ENCODE results near the gene SLC22A7. TPM values are rescaled to one million over a fixed set of nuclear protein-coding genes. Genes with fewer than 3 reads are reported as not detected.

SLC22A7 gene
- total RNA-seq, 1 experiment from 2014 or later: not detected

DNA sequence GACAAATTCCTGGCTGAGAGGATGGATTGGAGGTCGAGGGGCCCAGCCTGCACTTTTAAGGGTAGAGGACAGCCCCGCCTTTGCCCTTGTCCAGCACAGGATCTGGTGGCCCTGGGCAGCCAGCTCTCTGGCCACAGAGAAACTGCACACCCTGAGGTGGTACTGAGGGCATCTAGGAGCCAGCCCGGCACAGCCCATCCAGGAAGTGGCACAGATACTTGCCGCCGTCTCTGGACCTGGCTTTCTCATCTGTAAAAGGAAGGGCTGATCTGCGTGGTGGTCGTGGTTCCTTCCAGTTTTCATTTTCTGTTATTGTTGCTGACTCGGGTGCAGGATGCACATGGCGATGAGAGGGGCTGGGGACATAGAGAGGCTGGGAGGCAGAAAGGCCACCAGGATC is 16.0 kb upstream of the SLC22A7 start:
- no peak for DNase-seq (ENCODE audit: extremely low read depth, low read depth)

GRCh38 chr6:43282636-43283513 is 15.2 kb upstream of the SLC22A7 start:
- no peak for DNase-seq (ENCODE audit: extremely low read depth, low read depth)

DNA sequence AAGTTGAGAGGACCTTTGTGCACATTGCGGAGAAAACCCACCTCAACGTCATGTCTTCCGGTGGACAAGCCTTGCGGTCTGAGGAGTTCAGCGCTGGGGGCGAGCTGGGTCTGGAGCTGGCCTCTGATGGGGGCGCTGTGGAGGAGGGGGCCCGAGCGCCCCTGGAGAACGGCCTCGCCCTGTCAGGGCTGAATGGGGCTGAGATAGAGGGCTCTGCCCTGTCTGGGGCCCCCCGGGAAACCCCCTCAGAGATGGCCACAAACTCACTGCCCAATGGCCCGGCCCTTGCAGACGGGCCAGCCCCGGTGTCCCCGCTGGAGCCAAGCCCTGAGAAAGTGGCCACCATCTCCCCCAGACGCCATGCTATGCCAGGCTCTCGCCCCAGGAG is 14.6 kb upstream of the SLC22A7 start:
- DNase-seq (ENCODE audit: extremely low read depth, low read depth): no peak

DNA sequence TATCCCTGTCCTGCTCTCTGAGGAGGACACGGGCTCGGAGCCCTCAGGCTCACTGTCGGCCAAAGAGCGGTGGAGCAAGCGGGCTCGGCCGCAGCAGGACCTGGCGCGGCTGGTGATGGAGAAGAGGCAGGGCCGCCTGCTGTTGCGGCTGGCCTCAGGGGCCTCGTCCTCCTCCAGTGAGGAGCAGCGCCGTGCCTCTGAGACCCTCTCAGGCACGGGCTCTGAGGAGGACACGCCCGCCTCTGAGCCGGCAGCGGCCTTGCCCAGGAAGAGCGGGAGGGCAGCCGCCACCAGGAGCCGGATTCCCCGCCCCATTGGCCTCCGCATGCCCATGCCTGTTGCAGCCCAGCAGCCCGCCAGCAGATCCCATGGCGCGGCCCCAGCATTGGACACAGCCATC is 14.2 kb upstream of the SLC22A7 start:
- no peak for DNase-seq (ENCODE audit: extremely low read depth, low read depth)

DNA sequence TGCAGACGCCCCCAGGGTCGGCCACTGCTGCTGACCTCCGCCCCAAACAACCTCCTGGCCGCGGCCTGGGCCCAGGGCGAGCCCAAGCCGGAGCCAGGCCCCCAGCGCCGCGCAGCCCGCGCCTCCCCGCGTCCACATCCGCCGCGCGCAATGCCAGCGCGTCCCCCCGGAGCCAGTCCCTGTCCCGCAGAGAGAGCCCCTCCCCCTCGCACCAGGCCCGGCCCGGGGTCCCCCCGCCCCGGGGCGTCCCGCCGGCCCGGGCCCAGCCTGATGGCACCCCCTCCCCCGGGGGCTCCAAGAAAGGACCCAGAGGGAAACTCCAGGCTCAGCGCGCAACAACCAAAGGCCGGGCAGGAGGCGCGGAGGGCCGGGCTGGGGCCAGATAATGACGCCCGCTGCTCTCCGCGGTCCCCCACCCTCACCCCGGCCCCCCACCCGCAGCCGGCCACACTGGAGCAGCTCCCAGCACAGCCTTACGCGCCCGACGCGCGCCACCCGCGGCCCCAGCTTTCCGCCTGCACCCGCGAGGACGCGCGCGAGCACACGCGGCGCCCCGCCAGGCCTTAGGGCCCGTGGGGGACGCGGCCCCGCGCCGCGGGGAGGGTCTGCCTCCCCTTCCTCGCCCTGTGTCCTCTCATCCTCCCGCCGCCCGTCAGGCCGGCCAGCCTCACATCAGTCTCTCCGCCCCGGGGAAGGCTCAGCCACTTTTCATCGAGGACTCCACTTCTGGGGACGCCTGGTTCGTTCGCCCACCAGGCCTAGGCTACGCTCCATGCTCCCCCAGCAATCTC is 12.9 kb upstream of the SLC22A7 start:
- DNase-seq (ENCODE audit: extremely low read depth, low read depth): no peak

DNA sequence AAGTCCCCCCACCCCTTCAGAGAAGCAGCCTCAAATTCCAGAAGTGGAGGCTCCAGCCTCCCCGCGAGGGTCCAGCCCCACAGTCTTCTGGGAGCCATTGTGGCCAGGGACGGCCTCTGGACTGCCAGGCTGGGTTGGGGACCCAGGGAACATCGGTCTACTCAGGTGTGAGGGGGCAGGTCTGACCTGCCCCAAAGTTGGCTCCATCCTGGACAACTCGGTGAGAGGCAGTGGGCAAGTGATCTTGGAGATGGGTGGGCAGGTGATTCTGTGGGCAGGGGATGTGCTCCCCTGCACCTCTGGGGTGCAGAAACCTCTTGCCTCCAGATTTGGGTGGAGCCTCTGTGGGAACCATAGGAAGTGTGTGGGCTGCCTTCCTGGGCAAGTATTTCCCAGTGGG is 12.2 kb upstream of the SLC22A7 start:
- no peak for DNase-seq (ENCODE audit: extremely low read depth, low read depth)

DNA sequence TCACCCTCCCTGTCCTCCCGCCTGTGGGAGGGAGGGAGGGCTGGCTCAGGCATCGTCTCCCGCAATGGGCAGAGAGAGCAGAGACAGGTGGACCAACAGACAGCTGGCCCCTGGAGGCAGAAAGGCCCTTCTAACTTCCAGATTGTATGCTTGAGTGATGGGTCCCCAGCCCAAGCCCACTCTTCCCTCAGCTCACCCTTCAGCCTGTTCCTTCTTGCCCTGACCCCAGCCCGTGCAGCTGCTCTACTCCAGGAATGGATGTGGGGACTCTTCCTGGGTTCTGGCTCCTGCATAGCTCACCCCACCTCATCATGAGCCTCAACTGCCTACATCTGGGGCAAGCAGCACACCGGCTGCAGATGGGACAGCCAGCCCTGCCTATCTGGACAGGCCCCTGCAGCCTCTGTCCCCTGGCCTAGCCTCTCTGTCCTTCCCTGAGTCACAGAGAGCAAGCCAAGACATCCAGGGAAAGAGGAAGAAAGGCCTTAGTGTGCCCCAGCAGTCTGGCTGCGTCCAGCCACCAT is 11.5 kb upstream of the SLC22A7 start:
- no peak for DNase-seq (ENCODE audit: extremely low read depth, low read depth)

GRCh38 chr6:43286980-43287716 is 10.9 kb upstream of the SLC22A7 start:
- no peak for DNase-seq (ENCODE audit: extremely low read depth, low read depth)

DNA sequence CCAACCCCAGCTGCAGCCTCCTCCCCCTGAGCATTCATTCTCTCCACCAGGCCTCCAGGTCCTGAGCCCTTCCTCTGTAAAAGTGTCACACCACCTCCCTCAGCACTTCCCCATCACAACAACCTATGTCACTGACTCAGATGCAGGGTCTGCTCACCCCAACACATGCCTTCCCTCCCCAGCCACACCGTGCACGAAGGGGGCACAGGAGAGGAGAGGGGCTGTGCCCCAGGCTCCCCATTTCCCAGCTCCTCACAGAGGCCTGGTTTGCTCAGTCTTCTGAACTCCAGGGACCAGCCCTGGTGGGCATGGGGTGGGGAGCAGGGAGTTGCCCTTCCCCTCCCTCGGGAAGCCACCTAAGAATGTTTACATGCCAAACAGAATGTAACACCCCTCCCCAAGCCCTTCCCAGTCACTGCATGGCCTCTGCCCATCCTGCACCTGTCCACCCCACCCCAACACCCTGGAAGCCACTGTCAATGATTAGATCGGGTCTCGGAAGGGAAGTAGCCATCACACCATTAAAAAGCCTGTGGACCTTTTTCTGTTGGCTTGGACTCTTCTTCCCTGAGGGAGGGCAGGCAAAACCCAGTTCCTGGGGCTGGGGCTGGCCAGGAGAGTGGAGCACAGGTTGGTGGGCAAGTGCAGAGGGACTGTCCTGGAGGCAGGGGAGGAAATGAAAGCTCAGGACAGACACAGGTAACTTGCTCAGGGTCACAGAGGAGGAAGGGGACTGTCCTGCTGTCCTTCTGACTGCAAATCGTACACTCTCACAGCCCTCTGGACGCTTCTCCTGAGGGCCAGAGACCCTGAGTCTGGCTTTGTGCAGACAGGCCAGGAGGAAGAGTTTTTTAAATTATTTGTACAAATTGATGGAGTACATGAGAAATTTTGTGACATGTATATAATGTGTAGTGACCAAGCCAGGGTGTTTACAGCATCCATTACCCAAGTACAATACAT is 10.1 kb upstream of the SLC22A7 start:
- DNase-seq (ENCODE audit: extremely low read depth, low read depth): no peak

DNA sequence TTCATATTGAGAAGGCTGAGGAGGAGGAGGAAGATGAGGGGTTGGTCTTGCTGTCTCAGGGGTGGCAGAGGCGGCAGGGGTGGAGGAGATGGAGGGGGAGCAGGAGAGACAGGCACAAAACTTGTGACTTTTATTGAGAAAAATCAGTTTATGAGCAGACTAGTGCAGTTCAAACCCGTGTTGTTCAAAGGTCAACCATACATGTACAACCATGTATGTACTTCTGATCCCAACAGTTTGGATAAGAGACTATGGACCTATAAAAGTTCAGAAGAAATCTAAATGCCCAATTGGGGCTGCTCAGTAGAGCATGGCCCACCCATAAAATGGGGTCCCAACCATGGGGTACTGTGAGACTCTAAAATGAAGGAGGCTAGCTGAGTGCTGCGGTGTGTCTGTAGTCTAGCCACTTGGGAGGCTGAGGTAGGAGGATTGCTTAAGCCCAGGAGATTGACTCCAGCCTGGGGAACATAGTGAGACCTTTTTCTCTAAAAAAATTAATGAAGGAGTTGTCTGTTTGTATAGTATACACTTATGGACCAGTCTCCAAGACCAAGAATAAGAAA is 7.6 kb upstream of the SLC22A7 start:
- no peak for DNase-seq (ENCODE audit: extremely low read depth, low read depth)

- DNase-seq (ENCODE audit: extremely low read depth, low read depth): no peak
Observed at GRCh38 chr6:43290905-43291355, 7.1 kb upstream of the SLC22A7 start.

DNA sequence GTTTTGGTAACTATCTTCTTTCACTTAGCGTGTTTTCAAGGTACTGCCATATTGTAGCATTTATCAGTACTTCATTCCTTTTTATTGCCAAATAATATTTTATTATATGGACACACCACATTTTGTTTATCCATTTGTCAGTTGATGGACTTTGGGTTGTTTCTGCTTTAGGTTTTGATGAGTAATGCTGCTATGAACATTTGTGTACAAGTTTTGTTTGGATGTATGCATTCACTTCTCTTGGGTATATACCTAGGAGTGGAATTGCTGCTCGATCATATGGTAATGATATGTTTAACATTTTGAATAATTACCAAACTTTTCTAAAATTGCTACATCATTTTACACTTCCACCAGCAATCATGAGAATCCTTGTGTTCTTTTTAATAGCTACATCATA is 6.4 kb upstream of the SLC22A7 start:
- no peak for DNase-seq (ENCODE audit: extremely low read depth, low read depth)

GRCh38 chr6:43292341-43292740 is 5.7 kb upstream of the SLC22A7 start:
- DNase-seq (ENCODE audit: extremely low read depth, low read depth): no peak

DNA sequence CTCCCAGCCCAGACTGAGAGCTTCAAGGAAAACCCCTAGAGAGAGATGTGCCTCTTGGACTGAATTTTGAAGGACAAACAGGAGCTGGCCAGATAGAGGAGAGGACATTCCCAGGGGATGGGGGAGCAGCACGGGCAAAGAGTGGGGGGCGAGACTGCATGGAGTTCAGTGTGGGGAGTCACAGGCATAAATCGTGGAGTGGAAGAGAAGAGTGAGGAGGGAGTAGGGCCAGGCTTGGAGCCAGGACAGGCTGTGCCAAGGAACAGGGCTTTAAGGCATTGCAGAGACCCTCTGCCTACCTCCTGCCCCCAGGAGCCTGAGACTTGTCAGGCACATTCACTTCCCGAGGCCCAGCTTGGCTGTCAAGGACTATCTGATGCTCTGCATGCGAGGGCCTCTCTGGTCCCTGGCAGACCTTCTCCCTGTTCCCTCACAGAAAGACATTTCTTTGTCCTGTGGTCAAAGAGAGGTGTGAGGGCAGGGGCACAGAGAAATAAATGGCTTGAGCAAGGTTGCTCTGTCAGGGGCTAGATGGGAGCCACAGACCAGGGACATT is 5.2 kb upstream of the SLC22A7 start:
- no peak for DNase-seq (ENCODE audit: extremely low read depth, low read depth)

DNA sequence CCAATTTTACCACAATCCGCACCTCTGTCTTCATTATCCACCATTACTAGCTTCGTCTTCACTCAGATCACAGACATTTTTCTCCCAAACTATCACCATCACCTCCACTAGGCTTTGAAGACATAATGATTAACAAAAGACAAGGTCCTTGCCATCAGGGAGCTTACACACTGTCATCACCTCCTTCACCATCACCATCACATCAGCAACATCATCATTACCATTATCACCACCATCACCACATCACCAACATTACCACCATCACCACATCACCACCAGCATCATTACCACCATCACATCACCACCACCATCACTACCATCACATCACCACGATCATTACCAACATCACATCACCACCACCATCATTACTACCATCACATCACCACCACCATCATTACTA is 4.4 kb upstream of the SLC22A7 start:
- DNase-seq (ENCODE audit: extremely low read depth, low read depth): no peak

- no peak for DNase-seq (ENCODE audit: extremely low read depth, low read depth)
Observed at GRCh38 chr6:43294536-43294935, 3.5 kb upstream of the SLC22A7 start.

DNA sequence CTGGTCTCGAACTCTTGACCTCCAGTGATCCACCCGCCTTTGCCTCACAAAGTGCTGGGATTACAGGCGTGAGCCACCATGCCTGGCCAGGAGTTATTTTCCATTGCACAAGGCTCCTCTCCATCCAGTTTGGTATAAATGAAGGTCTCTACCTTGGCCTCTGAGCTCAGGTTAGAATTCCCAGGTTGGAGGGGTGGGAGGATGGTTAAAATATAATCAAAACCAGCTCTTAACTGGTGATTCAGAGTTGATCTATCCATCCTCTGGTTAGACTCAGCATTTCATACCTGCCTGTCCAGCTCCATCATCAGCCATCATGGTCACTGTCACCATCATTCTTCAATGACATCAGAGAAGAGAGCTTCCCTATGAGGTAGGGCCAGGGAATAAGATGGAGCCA is 2.6 kb upstream of the SLC22A7 start:
- DNase-seq (ENCODE audit: extremely low read depth, low read depth): no peak

DNA sequence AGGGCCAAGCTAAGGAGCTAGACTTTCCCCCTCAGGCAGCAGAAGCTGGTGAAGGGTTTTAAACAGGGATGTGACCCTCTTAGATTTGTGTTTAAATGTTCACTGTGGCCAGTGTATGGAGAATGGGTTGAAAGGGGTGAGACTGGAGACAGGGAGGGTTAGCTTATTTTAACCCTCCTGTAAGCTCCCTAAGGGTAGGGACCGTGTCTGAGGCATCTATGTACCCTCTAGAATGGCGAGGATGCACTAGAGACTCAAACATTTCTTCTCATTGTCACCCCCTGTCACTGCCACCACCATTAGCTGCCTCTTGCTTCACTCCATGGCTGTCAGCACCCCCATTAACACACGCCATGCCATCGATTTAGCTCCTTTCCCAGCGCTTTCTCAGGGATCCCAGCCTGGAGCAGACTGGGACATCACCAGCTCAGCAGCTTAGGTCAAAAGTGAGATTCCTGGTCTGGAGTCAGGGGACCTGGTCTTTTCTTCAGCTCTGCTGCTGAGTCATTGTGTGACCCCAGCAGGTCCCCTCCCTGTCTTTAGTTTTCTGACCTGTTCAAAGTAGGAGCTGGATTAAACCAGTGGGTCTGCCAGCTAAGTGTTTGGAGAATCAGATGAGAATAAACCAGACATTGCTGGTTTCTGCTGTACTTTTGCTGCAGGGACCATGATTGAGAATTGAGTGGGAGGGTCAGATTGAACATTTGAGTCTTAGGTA is 1.1 kb upstream of the SLC22A7 start:
- no peak for DNase-seq (ENCODE audit: extremely low read depth, low read depth)
